ENCODE data around the gene ZNF789. TPM values are rescaled to one million over a fixed set of nuclear protein-coding genes. Genes with fewer than 3 reads are reported as not detected.
A peak's percentile ranks its signal among the peaks of the same experiment; 100 is the strongest.

The ZNF789 gene
- total and polyA plus RNA-seq, 2 of the 13 experiments (the other 11 are each of a cell fraction or from before 2014, with no cell fraction given), result 19.8 to 25.1 TPM

GRCh38 chr7:99438573-99439480, 33.9 kb upstream of the ZNF789 start, which contains the start of the genes CPSF4 and PTCD1 (continued):
- peak; percentile 92 for TF ChIP-seq TFDP2 (CRISPR knock-in tag; IDR thresholded peaks at IDR 0.05)
- no peak for TF ChIP-seq ZNF318 (CRISPR knock-in tag; IDR thresholded peaks at IDR 0.05)
- TF ChIP-seq ZSCAN12 (CRISPR knock-in tag; IDR thresholded peaks at IDR 0.05), result no peak
- TF ChIP-seq TOE1 (CRISPR knock-in tag; IDR thresholded peaks at IDR 0.05), result no peak; the same call in 1 of the 2 replicates
- no peak; the same call in 1 of the 2 replicates for TF ChIP-seq ZMYM3 (CRISPR knock-in tag; IDR thresholded peaks at IDR 0.05)
- peak; percentile 73; the same call in 1 of the 2 replicates for TF ChIP-seq REL (CRISPR knock-in tag; conservative IDR thresholded peaks at IDR 0.05)
- peak in 1 of 2 experiments; percentile 20; a peak in 1 of 4 replicates for TF ChIP-seq MAFK (conservative IDR thresholded peaks at IDR 0.05 in 1 of 2, IDR thresholded peaks at IDR 0.05 in 1 of 2; ENCODE audit: low read length in 2 of 2)
- TF ChIP-seq ZBTB43 (CRISPR knock-in tag; conservative IDR thresholded peaks at IDR 0.05), result 0 out of 2 replicates have a peak, but pooled peaks have one; percentile 32
- TF ChIP-seq MXD3 (CRISPR knock-in tag; IDR thresholded peaks at IDR 0.05), result peak; percentile 48; the same call in 1 of the 2 replicates
- no peak for TF ChIP-seq ZMAT5 (CRISPR knock-in tag; IDR thresholded peaks at IDR 0.05; ENCODE audit: borderline replicate concordance, low read depth)
- TF ChIP-seq ZNF224 (CRISPR knock-in tag; IDR thresholded peaks at IDR 0.05), result no peak
- TF ChIP-seq MTA3 (CRISPR knock-in tag; IDR thresholded peaks at IDR 0.05), result no peak
- peak; percentile 66; the same call in 1 of the 2 replicates for TF ChIP-seq ARHGAP35 (CRISPR knock-in tag; IDR thresholded peaks at IDR 0.05; ENCODE audit: borderline replicate concordance)
- TF ChIP-seq ZC3H13 (CRISPR knock-in tag; IDR thresholded peaks at IDR 0.05), result peak; percentile 76; the same call in 1 of the 2 replicates
- peak; percentile 95 for TF ChIP-seq TARDBP (CRISPR knock-in tag; IDR thresholded peaks at IDR 0.05)
- TF ChIP-seq ZNF589 (CRISPR knock-in tag; conservative IDR thresholded peaks at IDR 0.05), result peak; percentile 50; the same call in 1 of the 2 replicates

Data from HepG2 (cell line).